NCI-H524 treated with DMSO at 0.1 percent for 48 hours (cell line): ENCODE data around the gene VAC14.

Experiments
- DNase-seq: peaks from one replicate; lab custom pipeline; 2025; lab: John Stamatoyannopoulos, UW

Gene VAC14

DNA sequence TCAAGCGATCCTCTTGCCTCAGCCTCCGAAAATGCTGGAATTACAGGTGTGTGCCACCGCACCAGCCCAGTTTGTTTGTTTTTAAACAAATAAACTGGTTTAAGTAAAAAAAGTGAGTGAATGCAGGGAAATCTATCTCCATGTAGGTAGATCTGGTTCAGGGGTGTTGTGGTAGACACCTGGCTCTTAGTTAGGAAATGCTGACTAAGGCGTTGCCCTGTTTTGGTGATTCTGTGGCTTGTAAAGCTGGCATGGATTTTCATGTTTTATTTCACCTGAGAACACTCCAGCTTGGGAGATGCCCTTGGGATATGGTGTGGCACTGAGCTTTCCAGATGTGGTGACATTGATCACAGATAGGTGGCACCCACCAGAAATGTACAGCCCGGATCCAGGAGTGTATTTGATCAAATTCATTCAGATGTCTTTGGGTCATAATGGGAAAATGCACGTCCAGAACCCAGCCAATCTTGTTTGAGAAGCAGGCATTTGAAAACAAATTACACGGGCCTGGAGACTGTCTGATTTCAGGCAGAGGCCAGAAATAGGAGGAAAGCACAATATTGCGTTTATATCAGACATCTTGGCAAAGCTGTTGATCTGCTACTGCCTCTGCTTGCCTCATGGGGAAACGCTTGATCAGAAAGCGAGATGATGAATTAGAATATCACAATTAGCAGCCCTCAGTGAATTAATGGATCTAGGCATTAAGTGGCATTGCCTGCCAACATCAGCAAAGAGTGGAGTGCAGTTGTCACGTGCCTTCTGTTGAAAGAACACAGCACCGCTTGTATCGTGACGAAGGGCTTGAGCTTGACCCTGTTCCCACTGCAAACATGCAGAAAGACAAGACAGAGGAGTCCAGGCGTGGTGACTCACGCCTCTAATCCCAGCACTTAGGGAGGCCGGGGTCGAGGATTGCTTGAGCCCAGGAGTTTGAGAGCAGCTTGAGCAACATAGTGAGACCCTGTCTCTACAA lies 161.9 kb downstream of the VAC14 start:
- no peak for DNase-seq
